Endothelial cell of hepatic sinusoid (primary cell): ENCODE results near the gene SMTNL1.

Experiments used
- in situ Hi-C: cut with HindIII; loops from 2 replicates; pipeline ENCODE4 v1.10.0; 2017; ENCODE audit warnings: low sequenced_read_pairs

Gene SMTNL1

GRCh38 chr11:57536947-57537619, at the start of gene SMTNL1:
SMTNL1 (plus strand) TSS chr11:57537595; CDS start chr11:57542643, 5,048 bp downstream.
- in situ Hi-C loops = no loop called here

- in situ Hi-C loops = no loop called here
Measured at GRCh38 chr11:57487920-57488659, 49.3 kb upstream of the SMTNL1 start.

GRCh38 chr11:57490456-57491248, 46.7 kb upstream of the SMTNL1 start:
- in situ Hi-C loops = no loop called here

GRCh38 chr11:57491371-57492061, 45.9 kb upstream of the SMTNL1 start:
- in situ Hi-C loops = no loop called here

GRCh38 chr11:57493507-57494503, 43.6 kb upstream of the SMTNL1 start:
- in situ Hi-C loops = no loop called here

GRCh38 chr11:57496109-57496820, 41.1 kb upstream of the SMTNL1 start:
- in situ Hi-C loops = no loop called here

GRCh38 chr11:57497303-57498247, 39.8 kb upstream of the SMTNL1 start:
- in situ Hi-C loops = no loop called here

GRCh38 chr11:57498540-57498939, 38.9 kb upstream of the SMTNL1 start:
- in situ Hi-C loops = no loop called here

- in situ Hi-C loops = no loop called here
Measured at GRCh38 chr11:57499413-57499982, 37.9 kb upstream of the SMTNL1 start.

- in situ Hi-C loops = loop anchor here (25.0 kb wide), 1 partner anchor 163 kb away; the partner anchor contains the start of genes P2RX3 and SSRP1
Measured at GRCh38 chr11:57499983-57500461, 37.4 kb upstream of the SMTNL1 start.

GRCh38 chr11:57500515-57500914, 36.9 kb upstream of the SMTNL1 start:
- in situ Hi-C loops = loop anchor here (25.0 kb wide), 1 partner anchor 163 kb away; the partner anchor contains the start of genes P2RX3 and SSRP1

- in situ Hi-C loops = loop anchor here (25.0 kb wide), 1 partner anchor 164 kb away; the partner anchor contains the start of genes P2RX3 and SSRP1
Measured at GRCh38 chr11:57500926-57501325, 36.5 kb upstream of the SMTNL1 start.

- in situ Hi-C loops = loop anchor here (25.0 kb wide), 1 partner anchor 165 kb away; the partner anchor contains the start of genes P2RX3 and SSRP1
Measured at GRCh38 chr11:57501953-57502352, 35.4 kb upstream of the SMTNL1 start.

- in situ Hi-C loops = loop anchor here (25.0 kb wide), 1 partner anchor 165 kb away; the partner anchor contains the start of genes P2RX3 and SSRP1
Measured at GRCh38 chr11:57502376-57502775, 35.0 kb upstream of the SMTNL1 start.

- in situ Hi-C loops = loop anchor here (25.0 kb wide), 1 partner anchor 166 kb away; the partner anchor contains the start of genes P2RX3 and SSRP1
Measured at GRCh38 chr11:57502870-57503269, 34.5 kb upstream of the SMTNL1 start.

GRCh38 chr11:57504511-57504910, 32.9 kb upstream of the SMTNL1 start:
- in situ Hi-C loops = loop anchor here (25.0 kb wide), 1 partner anchor 167 kb away; the partner anchor contains the start of genes P2RX3 and SSRP1

- in situ Hi-C loops = loop anchor here (25.0 kb wide), 1 partner anchor 169 kb away; the partner anchor contains the start of genes P2RX3 and SSRP1
Measured at GRCh38 chr11:57506522-57506921, 30.9 kb upstream of the SMTNL1 start.
